GM12865 (cell line): Measurements from ENCODE around the gene RNU2-63P.

ENCODE experiments used
- DNase-seq: peaks from one replicate; pipeline ENCODE4 v3.0.0; 2010; ENCODE audit warnings: low read depth
- H3K4me3 ChIP-seq: 2 replicates; pipeline ENCODE4 v1.5.1; 2011; ENCODE audit warnings: mild to moderate bottlenecking, low read depth, low read length, control low read depth
- TF ChIP-seq, protein P1 (sequence below): IDR thresholded peaks from 2 replicates; pipeline ENCODE4 v1.5.1; 2011; ENCODE audit warnings: low read length, control low read depth, low read depth, inconsistent platforms; ENCODE audit not compliant: insufficient read depth; ENCODE audit errors: missing control alignments

The RNU2-63P gene

DNA sequence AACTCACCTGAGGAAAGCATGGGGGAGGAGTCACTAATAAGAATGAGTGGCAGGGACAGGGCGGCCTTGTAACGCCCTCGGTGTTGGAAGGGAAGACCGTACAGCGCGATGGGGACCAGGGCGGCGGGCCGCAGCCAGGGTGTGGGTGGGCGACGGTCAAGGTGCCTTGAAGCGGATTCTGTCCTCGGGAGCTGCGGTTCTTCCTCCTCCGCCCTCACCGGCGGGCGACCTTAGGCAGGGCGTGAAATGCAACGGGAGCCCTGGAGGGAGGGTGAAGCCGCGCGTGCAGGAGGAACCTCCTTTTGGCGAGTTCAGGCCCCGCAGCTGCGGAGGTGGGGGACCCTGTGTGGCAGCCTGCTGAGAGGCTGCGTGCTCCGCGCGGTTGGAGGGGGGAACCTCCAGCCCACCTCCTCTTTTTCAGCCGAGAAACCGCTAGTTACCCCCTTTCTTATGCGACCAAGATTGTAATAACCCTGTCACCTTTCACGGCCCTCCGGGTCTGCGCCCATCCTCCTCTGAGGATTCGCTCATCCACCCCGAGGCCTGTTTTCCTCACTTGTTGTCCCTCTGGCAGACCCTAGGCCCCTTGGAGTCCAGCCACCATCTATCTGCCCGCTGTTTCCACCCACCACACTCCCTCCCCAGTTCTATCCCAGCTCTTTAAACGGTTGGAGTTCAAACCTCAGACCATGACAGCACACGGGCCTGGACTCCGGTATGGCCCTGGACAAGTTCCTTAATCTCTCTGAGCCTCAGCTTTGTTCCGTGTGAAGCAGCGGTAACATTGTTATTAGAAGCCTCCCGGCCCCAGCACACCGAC is 823 bp upstream of the RNU2-63P start:
- DNase-seq: peak; percentile 78
- peak overlapping the region; percentile 79 for H3K4me3 ChIP-seq
- TF ChIP-seq, protein P1, sequence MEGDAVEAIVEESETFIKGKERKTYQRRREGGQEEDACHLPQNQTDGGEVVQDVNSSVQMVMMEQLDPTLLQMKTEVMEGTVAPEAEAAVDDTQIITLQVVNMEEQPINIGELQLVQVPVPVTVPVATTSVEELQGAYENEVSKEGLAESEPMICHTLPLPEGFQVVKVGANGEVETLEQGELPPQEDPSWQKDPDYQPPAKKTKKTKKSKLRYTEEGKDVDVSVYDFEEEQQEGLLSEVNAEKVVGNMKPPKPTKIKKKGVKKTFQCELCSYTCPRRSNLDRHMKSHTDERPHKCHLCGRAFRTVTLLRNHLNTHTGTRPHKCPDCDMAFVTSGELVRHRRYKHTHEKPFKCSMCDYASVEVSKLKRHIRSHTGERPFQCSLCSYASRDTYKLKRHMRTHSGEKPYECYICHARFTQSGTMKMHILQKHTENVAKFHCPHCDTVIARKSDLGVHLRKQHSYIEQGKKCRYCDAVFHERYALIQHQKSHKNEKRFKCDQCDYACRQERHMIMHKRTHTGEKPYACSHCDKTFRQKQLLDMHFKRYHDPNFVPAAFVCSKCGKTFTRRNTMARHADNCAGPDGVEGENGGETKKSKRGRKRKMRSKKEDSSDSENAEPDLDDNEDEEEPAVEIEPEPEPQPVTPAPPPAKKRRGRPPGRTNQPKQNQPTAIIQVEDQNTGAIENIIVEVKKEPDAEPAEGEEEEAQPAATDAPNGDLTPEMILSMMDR: no peak

DNA sequence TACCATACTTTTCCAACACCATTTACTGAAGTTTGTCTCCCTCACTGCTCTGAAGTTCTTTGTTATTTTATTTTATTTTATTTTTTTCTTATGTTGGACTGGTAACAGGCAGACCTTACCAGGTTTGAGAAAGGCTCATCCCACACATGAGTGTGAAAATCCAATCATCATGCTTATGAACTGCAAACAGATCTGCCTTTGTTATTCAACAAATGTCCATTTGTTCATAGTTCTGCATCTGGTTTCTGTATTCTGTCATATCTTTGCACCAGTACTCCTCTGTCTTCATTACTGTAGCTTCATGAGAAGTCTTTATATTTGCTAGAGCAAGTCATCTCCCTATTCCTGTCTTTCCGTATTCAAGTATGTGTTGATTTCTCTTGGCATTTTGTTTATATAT is 5.3 kb downstream of the RNU2-63P start:
- no peak overlapping the region for H3K4me3 ChIP-seq
- DNase-seq: no peak
- TF ChIP-seq, protein P1: no peak

DNA sequence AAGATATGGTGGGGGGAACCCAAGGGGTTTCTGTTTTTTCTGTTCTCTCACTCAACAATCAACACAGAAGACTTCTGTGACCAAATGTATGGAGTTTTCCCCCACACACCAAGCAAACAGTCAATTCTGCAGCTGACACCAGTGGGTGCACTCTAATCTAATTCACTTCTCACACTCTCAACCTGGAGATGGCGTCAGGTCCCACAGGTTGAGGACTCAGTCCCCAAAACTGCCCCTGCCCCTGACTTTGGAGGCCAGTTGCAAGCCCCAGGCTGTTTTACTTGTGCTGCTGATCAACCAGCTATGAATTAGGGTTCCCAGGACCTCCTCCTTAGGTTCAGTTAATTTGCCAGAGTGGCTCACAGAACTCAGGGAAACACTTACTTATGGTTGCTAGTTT is 6.2 kb downstream of the RNU2-63P start:
- DNase-seq: no peak
- no peak overlapping the region for H3K4me3 ChIP-seq
- TF ChIP-seq, protein P1: no peak

DNA sequence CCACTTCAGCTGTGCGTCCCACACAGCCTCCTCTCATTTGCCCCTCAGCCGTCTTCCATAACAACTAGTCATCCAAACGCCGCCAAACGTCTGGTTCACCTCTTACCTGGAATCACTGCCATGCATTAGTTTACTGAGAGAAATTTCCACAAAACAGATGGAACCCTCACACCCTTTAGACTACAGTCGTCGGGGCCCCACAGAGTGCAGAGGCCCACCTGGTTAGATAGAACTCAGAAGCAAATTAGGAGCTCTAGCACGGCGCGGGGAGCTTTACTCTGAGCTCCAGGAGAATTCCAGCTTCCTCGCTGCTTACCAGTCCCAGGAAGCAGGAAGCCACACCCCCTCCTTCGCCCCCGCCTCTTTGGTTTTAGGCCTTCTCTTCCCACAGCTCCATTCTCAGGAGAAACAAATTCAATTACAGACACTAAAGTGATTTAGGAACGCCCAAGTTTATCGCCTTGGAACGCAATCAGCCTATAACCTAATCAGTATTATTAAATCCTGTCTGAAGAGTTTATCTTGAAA is 9.4 kb downstream of the RNU2-63P start:
- H3K4me3 ChIP-seq: no peak overlapping the region
- DNase-seq: no peak
- TF ChIP-seq, protein P1: no peak

DNA sequence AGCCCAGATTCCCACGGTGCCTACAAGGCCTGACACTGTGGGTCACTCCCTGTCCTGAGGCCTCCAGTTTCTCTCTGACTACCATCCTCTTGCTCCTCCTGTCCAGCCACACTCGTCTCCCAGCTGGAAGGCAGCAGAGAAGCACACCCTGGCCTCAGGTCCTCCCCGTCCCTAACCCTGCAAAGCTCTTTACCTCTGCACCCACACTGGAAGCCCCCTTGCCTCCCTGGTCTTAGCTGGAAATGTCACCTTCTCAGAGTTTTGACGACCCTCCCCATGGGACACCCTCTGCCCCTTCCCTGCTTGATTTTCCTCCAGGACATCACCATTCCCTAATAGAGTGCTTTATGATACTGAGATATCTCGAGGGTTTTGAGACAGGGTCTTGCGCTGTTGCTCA is 10.6 kb downstream of the RNU2-63P start:
- no peak overlapping the region for H3K4me3 ChIP-seq
- no peak for DNase-seq
- TF ChIP-seq, protein P1: no peak

DNA sequence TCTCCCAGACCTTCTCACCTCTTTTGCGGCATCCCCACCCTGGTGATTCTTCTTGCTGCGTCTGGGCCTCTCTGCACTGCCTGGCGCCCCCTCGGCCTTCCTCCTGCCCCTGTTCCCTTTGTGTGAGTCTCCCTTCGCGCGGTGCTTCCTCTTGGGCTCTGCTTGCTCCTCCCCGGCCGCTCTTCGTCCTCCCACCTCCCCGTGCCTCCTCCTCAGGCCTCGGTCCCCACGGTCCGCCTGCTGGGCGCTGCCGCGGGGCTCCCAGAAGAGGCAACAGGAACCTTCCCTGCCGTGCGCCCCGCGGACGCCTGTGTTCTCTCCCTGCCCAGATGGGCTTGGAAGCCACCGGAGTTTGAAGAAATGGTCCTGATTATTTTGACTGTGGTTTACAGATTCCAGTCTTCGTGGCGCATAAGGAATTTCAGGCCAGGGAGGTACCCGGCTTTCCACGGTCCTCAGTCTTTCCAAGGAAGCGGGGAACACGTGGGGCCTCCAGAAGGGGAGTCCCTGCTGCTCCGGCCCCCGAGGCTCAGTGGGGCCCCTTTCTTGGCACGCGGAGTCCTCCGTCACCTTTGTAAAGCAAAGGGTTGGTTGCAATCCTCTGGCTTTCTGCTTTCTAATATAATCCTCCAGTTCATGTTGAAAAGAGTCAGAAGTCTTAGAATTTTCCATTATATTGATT is 13.1 kb downstream of the RNU2-63P start:
- TF ChIP-seq, protein P1: no peak
- no peak for DNase-seq
- no peak overlapping the region for H3K4me3 ChIP-seq
